HG03460 (cell line): Measurements from ENCODE around the gene CLEC2L.

ENCODE experiments used
- ATAC-seq: cut with Tn5 transposase; IDR thresholded peaks from one replicate; pipeline ENCODE4 v1.9.1; 2021; ENCODE audit not compliant: unreplicated experiment

Gene CLEC2L

DNA sequence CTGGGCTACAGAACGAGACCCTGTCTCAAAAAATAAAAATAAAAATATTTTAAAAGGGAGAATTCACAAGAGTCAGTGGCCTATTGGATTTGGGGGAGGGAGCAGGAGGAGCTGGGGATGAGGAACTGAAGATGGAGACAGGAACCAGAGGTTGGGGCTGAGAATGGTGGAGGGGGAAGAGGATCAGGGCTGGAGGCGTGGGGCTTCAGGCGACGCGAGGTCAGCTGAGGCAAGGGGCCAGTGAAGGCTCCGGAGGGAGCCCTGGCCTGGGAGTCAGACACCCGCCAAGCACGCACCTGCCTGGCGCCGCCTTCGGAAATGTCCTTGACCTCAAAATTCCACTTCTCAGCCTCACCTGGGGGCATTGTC lies 671 bp upstream of the CLEC2L start:
- no peak for ATAC-seq

DNA sequence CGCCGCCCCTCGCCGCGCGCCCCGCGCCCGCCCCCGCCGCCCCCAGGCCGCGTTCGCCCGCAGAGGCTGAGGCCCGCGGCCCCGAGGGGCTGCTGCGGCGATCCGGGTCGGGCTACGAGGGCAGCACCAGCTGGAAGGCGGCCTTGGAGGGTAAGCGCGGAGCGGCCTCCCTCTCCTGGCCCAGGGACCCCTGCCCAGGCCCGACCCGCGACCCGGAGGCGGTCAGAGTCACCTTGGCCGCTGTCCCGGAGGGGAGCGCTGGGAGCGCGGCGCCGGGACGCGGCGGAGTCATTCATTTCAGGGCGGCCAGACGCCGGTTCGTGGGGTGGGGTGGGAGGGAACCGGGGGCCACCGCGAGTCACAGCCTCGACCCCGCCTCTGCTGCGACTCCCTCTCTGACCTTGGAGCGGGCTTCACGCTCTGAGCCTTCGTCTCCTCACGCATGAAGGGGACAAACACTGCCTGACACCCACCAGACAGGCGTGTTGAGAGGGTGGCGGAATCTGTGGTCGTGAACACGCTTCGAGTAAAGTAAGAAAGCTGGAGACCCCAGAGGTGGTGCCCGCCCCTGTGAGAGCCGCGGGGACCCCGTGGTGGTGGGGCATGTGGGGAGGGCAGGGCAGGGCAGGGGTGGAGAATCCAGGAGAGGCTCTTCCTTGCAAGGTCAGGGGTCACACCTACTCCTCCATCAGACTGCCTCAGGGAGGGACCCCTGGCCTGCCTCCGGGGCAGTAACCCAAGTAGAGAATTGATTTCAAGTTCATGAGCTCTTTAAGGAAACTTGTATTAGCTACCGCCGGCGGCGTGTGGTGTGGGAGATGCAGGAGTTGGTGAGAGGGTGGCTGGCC lies 707 bp downstream of the CLEC2L start:
- no peak for ATAC-seq

DNA sequence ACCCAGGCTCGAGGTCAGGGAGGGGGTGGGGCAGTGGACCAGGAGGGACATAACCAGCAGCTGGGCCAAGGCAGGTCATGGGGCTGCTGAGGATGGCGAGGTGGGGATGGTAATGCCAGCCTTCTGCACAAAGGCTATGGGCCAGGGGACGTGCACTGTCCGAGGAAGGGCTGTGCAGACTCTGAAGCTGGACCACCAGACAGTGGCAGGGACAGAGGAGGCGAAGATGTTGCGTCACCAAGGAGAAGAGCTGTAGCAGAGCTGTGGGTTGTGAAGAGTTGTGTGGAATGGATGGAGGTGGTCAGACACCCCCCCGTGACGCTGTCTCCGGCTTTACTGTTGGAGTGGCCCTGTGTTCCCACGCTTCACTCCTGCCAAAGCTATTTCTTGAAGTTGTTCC lies 1.8 kb downstream of the CLEC2L start:
- ATAC-seq = no peak

DNA sequence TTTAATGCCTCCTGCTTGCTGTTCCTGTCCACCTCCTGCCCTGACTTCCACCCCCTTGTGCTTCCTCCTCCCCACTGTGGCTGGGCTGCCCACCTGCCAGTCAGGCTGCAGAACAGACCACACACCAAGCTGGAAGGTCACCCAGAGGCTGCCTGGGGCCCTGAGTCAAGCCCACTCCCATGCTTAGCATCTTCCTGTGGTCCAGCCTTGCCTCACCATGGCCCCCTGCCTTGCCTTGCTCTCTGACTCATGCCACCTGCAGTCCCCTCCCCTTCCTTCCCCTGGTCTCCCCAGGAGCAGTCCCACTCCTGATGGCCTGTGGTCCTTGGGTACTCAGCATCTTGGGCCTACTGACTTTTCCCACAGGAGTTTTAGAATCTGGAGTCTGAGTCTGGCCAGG lies 2.3 kb downstream of the CLEC2L start:
- ATAC-seq = no peak

DNA sequence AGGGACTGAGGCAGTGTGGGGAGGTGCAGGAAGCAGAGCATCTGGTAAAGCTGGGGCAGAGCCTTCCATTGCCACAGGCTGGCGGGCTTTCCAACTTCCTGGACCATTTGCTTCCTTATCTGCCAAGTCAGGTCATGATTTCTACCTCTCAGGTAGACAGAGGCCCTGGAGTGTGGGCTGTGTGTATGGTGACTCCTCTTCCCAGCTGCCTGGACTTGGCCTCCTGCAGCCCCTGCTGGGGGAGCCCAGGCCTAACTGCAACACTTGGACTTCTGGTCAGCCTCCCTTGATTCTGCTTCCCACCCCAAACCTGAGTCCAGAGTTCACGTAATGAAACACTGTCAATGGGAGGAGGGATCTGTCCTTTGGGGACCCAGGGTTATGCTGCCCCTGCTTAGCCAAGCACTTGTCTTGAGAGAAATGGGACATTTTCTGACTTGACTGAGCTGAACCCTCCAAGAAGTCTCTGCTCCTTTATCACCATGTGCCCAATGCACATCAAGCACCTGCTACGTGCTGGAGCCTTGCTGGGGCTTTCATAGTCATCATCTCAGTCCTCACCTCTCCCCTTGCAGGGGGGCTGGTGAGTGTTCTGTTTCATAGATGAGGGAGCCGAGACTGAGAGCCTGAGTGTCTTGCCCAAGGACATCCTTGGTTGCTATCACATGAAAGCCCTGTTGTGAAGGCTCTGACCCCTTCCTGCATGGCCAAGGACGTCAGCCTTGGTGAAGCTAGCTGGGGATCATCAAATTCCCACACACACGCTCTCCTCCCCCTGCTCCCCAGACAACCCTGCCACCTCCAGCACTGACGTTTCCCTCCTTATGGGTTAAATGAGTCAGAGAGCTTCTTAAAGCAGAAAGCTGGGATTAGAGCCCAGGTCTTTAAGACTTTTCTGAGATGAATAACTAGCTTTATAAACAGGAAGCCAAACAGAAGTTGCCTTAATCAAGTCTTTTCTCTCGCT lies 3.4 kb downstream of the CLEC2L start:
- ATAC-seq = no peak

DNA sequence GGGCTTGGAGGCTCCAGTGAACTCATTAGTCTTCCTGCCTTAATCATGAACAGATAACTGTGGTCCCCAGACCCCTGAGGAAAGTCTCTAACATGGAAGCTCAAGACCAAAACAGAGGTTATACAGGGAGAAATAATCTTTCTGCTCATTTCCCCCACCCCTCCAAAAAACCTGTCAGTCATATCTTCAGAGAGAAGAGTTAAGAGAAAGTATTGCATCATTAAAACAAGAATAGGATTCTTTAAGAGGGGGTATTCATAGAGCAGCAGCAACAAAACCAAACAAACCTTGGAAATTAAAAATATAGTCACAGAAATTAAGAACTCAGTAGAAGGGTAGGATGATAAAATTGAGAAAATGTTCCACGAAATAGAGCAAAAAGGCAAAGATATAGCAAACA lies 7.6 kb downstream of the CLEC2L start:
- no peak for ATAC-seq

DNA sequence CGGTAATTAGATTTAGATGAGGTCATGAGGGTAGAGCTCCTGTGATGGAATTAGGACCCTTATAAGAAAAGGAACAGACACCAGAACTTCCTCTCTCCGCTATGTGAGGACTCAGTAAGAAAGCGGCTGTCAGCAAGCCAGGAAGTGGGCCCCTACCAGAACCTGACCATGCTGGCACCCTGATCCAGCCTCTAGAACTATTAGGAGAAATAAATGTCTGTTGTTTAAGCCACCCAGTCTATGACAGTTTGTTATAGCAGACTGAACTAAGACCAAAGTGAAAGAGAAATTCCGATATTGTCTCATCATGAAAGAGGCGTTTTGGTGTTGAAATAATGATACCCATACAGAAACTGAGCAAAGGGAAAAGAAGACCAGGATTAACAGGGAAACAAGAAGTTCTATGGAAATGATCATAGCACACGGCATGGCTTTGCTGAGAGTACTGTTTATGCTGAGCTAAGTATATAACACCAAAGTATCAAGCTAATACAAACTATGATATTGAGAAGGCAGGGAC lies 9.2 kb downstream of the CLEC2L start:
- no peak for ATAC-seq

DNA sequence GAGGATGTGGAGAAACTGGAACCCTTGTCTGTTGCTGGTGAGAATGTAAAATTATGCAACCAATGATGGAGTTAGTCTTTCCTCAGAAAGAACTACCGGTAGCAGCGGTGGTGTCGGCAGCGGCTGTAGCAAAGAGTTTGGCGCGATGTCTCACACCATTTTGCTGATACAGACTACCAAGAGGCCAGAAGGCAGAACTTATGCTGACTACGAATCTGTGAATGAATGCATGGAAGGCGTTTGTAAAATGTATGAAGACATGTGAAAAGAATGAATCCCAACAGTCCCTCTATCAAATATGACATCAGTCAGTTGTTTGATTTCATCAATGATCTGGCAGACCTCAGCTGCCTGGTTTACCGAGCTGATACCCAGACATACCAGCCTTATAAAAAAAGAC lies 10.6 kb downstream of the CLEC2L start:
- ATAC-seq = no peak

DNA sequence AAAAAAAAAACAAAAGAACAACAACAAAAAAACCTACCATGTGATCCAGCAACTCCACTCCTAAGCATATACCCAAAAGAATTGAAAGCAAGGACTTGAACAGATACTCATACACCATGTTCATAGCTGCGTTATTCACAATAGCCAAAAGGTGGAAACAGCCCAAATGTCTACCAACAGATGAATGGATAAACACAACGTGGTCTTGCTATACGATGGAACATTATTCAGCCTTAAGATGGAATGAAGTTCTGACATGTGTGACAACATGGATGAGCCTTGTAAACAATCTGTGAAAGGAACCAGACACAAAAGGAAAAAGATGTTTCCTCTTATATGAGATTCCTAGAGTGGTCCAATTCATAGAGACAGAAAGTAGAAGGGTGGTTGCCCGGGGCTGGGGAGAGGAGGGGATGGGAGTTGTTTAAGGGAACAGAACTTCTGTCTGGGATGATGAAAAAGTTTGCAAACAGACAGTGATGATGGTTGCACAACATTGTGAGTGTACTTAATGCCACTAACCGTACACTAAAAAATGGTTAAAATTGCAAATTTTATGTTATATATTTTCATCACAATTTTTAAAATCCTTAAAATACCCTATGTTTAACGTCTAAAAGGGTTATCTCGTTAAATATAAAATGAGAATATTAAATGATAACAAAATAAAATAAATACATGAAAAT lies 11.6 kb downstream of the CLEC2L start:
- no peak for ATAC-seq

DNA sequence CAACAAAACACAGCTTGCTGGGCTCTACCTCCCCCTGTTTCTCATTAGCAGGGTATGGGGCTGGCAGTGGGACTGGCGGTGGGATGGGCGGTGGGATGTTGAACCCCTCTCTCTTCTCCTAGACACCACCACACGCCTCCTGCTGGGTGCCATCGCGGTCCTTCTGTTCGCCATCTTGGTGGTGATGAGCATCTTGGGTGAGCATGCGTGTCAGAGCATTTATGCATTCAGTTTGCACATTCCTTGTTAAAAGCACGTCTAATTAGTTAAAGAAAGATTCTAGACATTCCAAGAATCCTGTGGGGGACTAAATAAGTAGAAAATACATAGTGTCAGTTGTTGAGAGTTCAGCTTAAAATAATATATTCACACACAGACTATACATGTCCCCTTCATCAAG lies 12.7 kb downstream of the CLEC2L start:
- ATAC-seq = no peak

DNA sequence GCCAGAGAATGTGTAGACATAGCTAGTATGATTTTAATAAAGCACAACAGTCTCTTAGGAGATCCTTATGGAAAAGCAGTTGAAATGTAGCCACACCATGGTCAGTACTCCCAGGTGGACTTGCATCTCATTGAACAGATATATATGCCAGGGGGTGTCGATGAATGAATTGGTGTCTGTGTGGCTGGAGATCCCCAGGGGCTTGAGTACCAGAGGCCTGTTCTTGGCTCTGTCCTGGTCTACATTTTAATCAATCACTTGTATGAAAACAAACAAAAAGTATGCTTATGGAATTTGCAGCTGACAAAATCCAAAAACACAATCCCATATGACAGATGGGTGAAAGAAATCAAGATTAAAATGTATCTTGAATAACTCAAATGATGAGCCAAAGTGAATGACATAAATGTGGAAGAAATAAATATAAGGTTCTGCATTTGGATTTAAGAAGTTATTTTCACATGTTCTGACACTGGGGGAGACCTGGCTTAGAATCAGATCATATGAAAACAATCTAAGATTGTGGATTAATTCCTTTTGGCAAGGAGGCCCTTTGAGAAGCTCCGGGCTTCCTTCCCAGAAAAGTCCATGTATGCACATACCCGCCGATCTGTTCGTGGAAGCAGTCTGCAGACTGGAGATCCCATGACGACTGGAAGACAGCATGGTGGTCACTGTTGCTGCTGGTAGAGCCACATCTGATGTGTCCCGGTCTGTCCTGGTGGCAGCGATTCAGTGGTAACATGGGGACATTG lies 15.6 kb downstream of the CLEC2L start:
- no peak for ATAC-seq

DNA sequence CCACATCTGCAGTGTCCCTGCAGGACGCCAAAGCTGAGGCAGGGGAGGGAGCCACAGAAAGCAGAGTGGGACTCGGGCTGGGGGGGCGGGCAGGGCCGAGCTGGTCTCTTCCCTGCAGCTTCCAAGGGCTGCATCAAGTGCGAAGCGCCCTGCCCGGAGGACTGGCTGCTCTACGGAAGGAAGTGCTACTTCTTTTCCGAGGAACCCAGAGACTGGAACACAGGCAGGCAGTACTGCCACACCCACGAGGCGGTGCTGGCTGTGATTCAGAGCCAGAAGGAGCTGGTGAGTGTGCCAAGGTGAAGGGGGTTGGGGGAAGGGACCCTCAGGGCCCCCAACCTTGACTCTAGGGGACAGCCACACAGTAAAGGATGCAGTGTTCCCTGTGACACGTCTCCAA lies 16.7 kb downstream of the CLEC2L start:
- ATAC-seq = no peak

DNA sequence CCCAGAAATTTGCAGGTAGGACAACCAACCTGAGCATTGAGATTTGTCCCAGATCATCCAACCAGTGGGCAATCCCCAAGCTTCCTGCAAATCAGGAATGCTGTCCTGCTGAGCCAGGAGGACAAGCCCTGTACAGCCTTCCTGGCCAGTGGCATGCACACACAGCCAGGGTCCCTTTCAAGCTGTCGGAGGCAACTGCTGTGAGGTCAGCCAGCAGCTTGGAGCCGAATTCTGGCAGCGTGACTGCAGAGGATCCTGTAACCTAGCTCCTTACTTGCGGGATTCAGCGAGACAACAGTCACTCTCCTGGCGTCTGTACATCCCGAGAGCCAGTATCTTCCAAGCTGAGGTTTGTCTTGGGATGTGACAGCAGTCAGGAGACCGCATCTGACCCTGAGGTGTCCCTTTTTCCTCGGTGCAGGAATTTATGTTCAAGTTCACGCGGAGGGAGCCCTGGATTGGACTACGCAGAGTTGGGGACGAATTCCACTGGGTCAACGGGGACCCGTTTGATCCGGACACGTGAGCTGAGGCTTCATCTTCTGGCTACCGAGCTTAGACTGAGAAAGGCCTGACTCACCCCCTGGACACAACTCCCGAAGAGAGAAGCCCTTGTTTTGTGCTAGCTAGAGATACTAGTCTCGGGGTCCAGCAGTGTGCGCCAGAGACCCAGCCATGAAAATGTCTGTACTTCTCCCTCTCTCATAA lies 18.3 kb downstream of the CLEC2L start:
- ATAC-seq = no peak

DNA sequence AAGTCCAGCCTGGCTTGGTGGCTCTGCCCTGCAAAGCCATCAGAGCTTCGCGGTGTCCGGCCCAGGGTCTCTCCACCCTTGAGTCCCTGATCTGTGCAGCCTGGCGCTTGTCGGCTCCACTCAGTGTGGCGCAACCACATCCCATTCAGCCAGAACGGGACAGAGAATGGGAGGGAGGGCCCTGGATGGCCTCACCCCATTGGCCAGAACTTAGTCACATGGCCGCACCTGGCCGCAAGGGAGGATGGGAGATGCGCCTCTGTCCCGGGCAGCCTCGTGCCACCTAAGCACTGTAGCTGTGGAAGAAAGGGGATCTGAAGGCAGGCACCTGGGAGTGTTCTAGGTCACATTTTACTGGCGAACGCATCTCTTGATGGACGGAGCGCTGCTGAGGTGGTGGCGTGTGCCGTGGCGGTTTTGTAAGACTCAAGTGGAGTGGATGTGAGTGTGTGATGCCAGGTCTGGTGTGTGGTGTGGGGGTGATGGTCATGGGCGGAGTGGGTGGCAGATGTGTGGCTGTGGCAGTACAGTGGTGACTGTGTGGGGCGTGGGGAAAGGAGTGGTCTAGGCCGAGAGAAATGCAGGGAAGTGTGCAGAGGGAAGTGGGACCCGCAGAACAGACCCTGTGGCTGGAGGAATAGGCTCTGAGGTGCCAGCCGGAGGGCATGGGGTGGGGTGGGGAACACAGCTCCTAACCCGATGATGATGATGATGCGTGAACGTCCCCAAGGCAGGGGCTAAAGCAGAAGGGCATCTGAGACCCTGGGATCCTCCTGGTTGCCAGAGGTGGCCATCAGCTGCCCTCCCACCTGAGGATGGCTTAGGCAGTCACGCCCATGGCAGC lies 19.0 kb downstream of the CLEC2L start:
- ATAC-seq = no peak

DNA sequence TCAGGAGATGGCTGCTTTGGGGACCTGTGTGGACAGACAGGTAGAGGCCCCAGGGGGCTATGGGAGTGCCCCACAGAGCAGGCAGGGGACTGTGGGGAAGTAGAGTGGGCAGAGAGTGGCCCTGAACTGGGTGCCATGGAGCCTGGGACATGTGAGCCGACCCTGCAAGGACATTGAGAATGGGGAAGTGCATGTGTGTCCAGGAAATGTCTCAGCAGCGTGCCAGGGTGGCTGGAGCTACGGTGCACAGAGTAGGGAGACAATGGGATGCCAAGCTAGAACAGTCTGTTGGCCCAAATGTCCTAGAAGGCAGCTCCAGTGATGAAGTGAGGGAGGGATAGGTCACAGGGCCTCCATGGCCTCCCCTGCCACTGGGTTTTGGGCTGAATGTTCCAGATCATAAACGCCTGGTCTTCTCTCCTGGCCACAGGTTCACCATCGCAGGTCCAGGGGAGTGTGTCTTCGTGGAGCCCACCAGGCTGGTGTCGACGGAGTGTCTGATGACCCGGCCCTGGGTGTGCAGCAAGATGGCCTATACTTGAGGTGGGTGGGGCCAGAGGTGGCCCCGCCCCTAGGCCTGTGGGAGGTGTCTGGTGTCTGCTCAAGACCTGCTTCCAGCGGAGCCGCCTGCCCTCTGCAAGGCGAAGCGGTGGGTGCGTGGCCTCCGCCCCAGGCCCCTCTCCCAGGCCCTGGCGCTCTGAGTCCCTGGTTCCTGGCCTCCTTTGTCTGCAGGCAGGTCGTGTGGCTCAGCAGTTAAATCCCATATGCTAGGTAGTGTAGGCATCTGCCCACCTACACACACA lies 20.5 kb downstream of the CLEC2L start:
- no peak for ATAC-seq

DNA sequence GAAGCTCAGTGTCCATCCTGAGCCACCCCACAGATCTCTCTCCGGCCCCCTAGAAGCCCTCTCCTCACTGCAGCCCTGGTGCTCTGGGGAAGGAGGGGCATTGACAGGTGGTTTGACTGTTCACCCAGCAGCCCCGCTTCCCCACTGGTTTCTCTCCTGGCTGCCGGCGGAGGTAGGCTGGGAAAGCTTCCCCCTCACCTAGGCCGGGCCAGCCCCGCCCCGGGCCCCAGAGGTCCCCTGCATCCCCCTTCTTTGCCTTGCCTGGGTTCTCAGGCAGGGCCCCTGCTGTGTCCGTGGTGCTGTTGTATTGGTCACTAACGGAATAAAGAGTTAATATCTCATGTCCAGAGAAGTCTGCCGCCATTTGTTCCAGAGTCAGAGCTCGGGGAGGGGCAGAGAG lies 21.2 kb downstream of the CLEC2L start:
- no peak for ATAC-seq

DNA sequence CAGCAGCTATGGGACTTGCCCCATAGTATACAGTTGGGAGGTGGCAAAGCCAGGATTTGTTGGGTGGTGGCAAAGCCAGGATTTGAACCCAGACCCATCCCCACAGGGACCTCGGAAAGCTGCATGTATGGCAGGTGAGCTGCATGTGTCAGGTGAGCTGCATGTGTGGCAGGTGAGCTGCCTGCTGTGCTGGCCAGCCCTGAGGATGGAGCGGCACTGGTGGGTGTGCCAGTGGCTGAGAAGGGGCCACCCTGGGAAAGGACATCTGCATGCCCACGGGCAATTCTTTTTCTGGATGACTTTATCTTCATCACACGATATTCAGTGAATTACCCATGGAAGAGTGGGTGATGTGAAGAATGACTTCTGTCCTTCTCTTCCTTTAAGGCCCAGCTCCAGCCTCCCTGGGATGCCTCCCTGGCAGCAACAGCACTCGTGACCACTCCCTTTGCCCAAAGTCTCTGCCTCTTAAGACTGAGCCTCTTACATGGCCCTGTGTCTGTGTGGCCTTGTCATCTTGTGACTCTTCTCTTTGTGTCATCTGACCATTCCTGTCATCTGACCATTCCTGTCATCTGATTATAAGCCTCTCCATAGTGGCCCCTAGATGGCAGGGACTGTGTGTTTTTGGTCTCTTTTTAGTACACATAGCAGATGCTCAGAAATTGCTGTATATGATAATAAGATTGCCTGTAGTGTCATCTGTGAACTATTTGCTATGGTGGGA lies 25.0 kb downstream of the CLEC2L start:
- ATAC-seq = no peak
